ENCODE measurements around the gene EFNA4. TPM values are rescaled to one million over a fixed set of nuclear protein-coding genes. Genes with fewer than 3 reads are reported as not detected.

EFNA4 gene
- total and polyA plus RNA-seq, 2 of the 8 experiments (the other 6 are each of a cell fraction or from before 2014, with no cell fraction given), result 21.9 to 23.9 TPM

- Histone ChIP-seq H3K79me2 (ENCODE audit: control insufficient read depth in 1 of 2, insufficient read depth in 2 of 2, low read length in 2 of 2) (no peaks in the 10 kb centered on the region), H3K9me3 (ENCODE audit: insufficient read depth in 2 of 2, low read depth in 1 of 2, low read length in 1 of 2) (no peaks in the 10 kb centered on the region), H4K20me1 (replicated peaks in 1 of 2; ENCODE audit: control insufficient read depth in 1 of 2, insufficient read depth in 2 of 2, low read length in 2 of 2) (peaks cover 0 to 15% of the 10 kb centered on the region in 2 experiments), H3K23me2 (ENCODE audit: low read depth, low read length) (peaks cover 21% of the 10 kb centered on the region; the same call in 1 of the 2 replicates), H2BK15ac (ENCODE audit: low read length) (0 out of 2 replicates have a peak overlapping the region, but pooled peaks have one; percentile 31), H2AK5ac (ENCODE audit: low read depth, low read length) (0 out of 2 replicates have a peak overlapping the region, but pooled peaks have one; percentile 9), H4K5ac (ENCODE audit: insufficient read length, low read depth, low read length) (no peak overlapping the region), H3K4me3 (ENCODE audit: extremely low read depth in 1 of 4, insufficient read depth in 2 of 4, low read depth in 3 of 4, low read length in 4 of 4) (no peak overlapping the region), H3K56ac (replicated peaks; ENCODE audit: insufficient read length, low read depth, low read length) (no peak overlapping the region), H3K18ac (ENCODE audit: extremely low read depth, low read length) (no peak overlapping the region), H3K27ac (ENCODE audit: low read depth, low read length) (no peak overlapping the region), H3K4me2 (ENCODE audit: insufficient read depth in 1 of 2, low read depth in 2 of 2, low read length in 2 of 2) (peak overlapping the region; percentile 93 to 95; a peak in 2 of 4 replicates), H4K91ac (replicated peaks; ENCODE audit: insufficient read length, low read length) (no peak overlapping the region), H3K9ac (replicated peaks in 1 of 4; ENCODE audit: extremely low read depth in 1 of 4, low read depth in 3 of 4, low read length in 3 of 4) (no peak overlapping the region), H2AFZ (ENCODE audit: low read length) (no peak overlapping the region), H3K23ac (ENCODE audit: insufficient read length) (no peak overlapping the region), H2BK5ac (ENCODE audit: low read depth, low read length) (no peak overlapping the region), H4K8ac (ENCODE audit: extremely low read depth, insufficient read depth, low read length) (peak overlapping the region; percentile 41; the same call in 1 of the 2 replicates), H2BK20ac (ENCODE audit: low read length) (no peak overlapping the region), H3K4ac (replicated peaks; ENCODE audit: insufficient read length, low read depth, low read length) (no peak overlapping the region), H2BK120ac (replicated peaks; ENCODE audit: low read depth, low read length) (no peak overlapping the region), H3K14ac (ENCODE audit: insufficient read length) (no peak overlapping the region), H3K36me3 (ENCODE audit: control insufficient read depth in 2 of 4, insufficient read depth in 4 of 4, low read length in 3 of 4) (no peaks in the 10 kb centered on the region), H2BK12ac (ENCODE audit: low read depth, low read length) (peak overlapping the region; percentile 81; the same call in 1 of the 2 replicates), H3K79me1 (ENCODE audit: low read depth, low read length) (no peaks in the 10 kb centered on the region), H3K4me1 (replicated peaks in 1 of 4; ENCODE audit: control insufficient read depth in 3 of 4, insufficient read depth in 4 of 4, low read length in 3 of 4) (peaks cover 0 to 52% (median 29%) of the 10 kb centered on the region in 4 experiments; a peak in 6 of 7 replicates), H3K27me3 (replicated peaks in 1 of 4; ENCODE audit: control insufficient read depth in 3 of 4, extremely low read depth in 1 of 4, insufficient read depth in 3 of 4, low read length in 3 of 4) (peaks cover 49 to 60% (median 56%) of the 10 kb centered on the region in 4 experiments)
- DNase-seq (ENCODE audit: low read depth in 1 of 2, low spot score in 2 of 2) (no peak), FAIRE-seq (no peak)
- CTCF ChIA-PET (ENCODE audit: partially characterized antibody), result interaction anchor here (1.0 to 5.5 kb wide), 8 partner anchors 12 to 179 kb away, joined by 3 to 169 read pairs (median 4); partner anchors contain the start of genes EFNA4 and KRTCAP2
- POLR2A ChIA-PET (ENCODE audit: partially characterized antibody), result interaction anchor here (1.3 kb wide), 1 partner anchor 111 kb away, joined by 3 read pairs; no protein-coding TSS in a partner anchor
- 45% methylated on average over 6 of the region's 6 CpGs; no CpG with 5 or more reads in 1 of the 2 experiments for WGBS, 2 experiments (ENCODE audit: extremely low coverage in 1 of 2, insufficient coverage in 1 of 2, insufficient read length in 1 of 2, insufficient replicate concordance in 2 of 2, low coverage in 1 of 2, low lambda C conversion rate in 2 of 2, missing lambda C conversion rate in 1 of 2)
- TF ChIP-seq GABPA (IDR thresholded peaks at IDR 0.05; ENCODE audit: borderline replicate concordance, insufficient read depth, low read length), result no peak
- TF ChIP-seq EGR1 (IDR thresholded peaks at IDR 0.05; ENCODE audit: borderline replicate concordance, low read depth, low read length), result no peak
- TF ChIP-seq CBX5 (IDR thresholded peaks at IDR 0.05; ENCODE audit: low read depth, low read length), result no peak
- no peak for TF ChIP-seq HDAC2 (IDR thresholded peaks at IDR 0.05; ENCODE audit: borderline replicate concordance in 1 of 2, low read depth in 2 of 2, low read length in 2 of 2)
- no peak for TF ChIP-seq FOSL1 (IDR thresholded peaks at IDR 0.05; ENCODE audit: insufficient read depth, low read depth, low read length)
- TF ChIP-seq CTBP2 (IDR thresholded peaks at IDR 0.05; ENCODE audit: borderline replicate concordance, insufficient read depth, insufficient read length, low read length), result no peak
- no peak for TF ChIP-seq EZH2 (IDR thresholded peaks at IDR 0.05; ENCODE audit: low read depth, low read length, severe bottlenecking)
- no peak for TF ChIP-seq NANOG (IDR thresholded peaks at IDR 0.05; ENCODE audit: insufficient read depth, low read depth, low read length, poor library complexity, severe bottlenecking)
- no peak for TF ChIP-seq MAFK (IDR thresholded peaks at IDR 0.05; ENCODE audit: low read depth, low read length)
- no peak for TF ChIP-seq TEAD4 (IDR thresholded peaks at IDR 0.05; ENCODE audit: low read depth, low read length)
- TF ChIP-seq YY1 (IDR thresholded peaks at IDR 0.05; ENCODE audit: low read depth, low read length), result no peak
- no peak for TF ChIP-seq GTF2F1 (IDR thresholded peaks at IDR 0.05; ENCODE audit: borderline replicate concordance, low read depth, low read length)
These were observed 19.6 kb downstream of the EFNA4 start for GRCh38 chr1:155083052-155083541.

All from H1 (cell line).